DOHH2 (cell line): ENCODE measurements around the gene MARCHF10.

Experiments used
- H3F3A ChIP-seq: fragments of 200-600 bp; sonication (generic), shearing (Covaris generic); 2 replicates; pipeline ENCODE4 v1.6.0; 2016; ENCODE audit warnings: antibody characterized with exemption, mild to moderate bottlenecking; ENCODE audit not compliant: control insufficient read depth, insufficient read depth
- H3K27ac ChIP-seq: fragments of 200-600 bp; sonication (generic); 2 replicates; pipeline ENCODE4 v1.5.1; 2014; ENCODE audit warnings: low read depth, mild to moderate bottlenecking, low read length, moderate library complexity
- H3K27me3 ChIP-seq: fragments of 200-600 bp; sonication (generic); 2 replicates; pipeline ENCODE4 v1.6.1; 2014; ENCODE audit warnings: mild to moderate bottlenecking, low read length, mixed read lengths; ENCODE audit not compliant: control insufficient read depth
- H3K36me3 ChIP-seq: fragments of 200-600 bp; sonication (generic); 2 replicates; pipeline ENCODE4 v1.6.1; 2014; ENCODE audit warnings: mild to moderate bottlenecking, low read length, moderate library complexity, mixed read lengths; ENCODE audit not compliant: control insufficient read depth
- H3K4me1 ChIP-seq: fragments of 200-600 bp; sonication (generic); 2 replicates; pipeline ENCODE4 v1.6.1; 2014; ENCODE audit warnings: mild to moderate bottlenecking, low read length, mixed read lengths; ENCODE audit not compliant: control insufficient read depth
- H3K4me2 ChIP-seq: fragments of 200-600 bp; sonication (generic); 2 replicates; pipeline ENCODE4 v1.6.0; 2014; ENCODE audit warnings: mild to moderate bottlenecking, low read length, moderate library complexity
- H3K4me3 ChIP-seq: fragments of 200-600 bp; sonication (generic); 2 replicates; pipeline ENCODE4 v1.5.1; 2014; ENCODE audit warnings: mild to moderate bottlenecking, low read length, mixed read lengths
- H3K79me2 ChIP-seq: fragments of 200-600 bp; sonication (generic); 2 replicates; pipeline ENCODE4 v1.6.1; 2014; ENCODE audit warnings: mild to moderate bottlenecking, low read length, mixed read lengths; ENCODE audit not compliant: control insufficient read depth
- H3K9me2 ChIP-seq: fragments of 200-600 bp; sonication (generic); replicated peaks from 2 replicates; pipeline ENCODE4 v1.6.1; 2014; ENCODE audit warnings: mild to moderate bottlenecking, low read length, mixed read lengths; ENCODE audit not compliant: control insufficient read depth
- H3K9me3 ChIP-seq: fragments of 200-600 bp; sonication (generic); 2 replicates; pipeline ENCODE4 v1.6.1; 2014; ENCODE audit warnings: antibody characterized with exemption, low read length, mixed read lengths; ENCODE audit not compliant: control insufficient read depth, insufficient read depth
- H4K20me1 ChIP-seq: fragments of 200-600 bp; sonication (generic); 2 replicates; pipeline ENCODE4 v1.6.0; 2014; ENCODE audit warnings: low read depth, mild to moderate bottlenecking, antibody characterized with exemption, low read length, moderate library complexity; ENCODE audit not compliant: control insufficient read depth, insufficient read depth
- CTCF ChIP-seq: fragments of 200-600 bp; sonication (generic); IDR thresholded peaks from one replicate; pipeline ENCODE4 v1.5.1; 2014; ENCODE audit warnings: antibody characterized with exemption, mild to moderate bottlenecking, low read depth, low read length; ENCODE audit not compliant: poor library complexity, severe bottlenecking
- EZH2phosphoT487 ChIP-seq: fragments of 200-600 bp; sonication (generic); IDR thresholded peaks from 2 replicates; pipeline ENCODE4 v1.6.1; 2017; ENCODE audit warnings: borderline replicate concordance, mild to moderate bottlenecking, antibody characterized with exemption, low read length, moderate library complexity, mixed read lengths

MARCHF10 gene

GRCh38 chr17:62725791-62726249 is 82.3 kb downstream of the MARCHF10 start:
- 0 out of 2 replicates have a peak, but pooled peaks cover 7% of the 10 kb centered on the region for H3K4me1 ChIP-seq
- H3K4me2 ChIP-seq: no peak overlapping the region
- H3K27ac ChIP-seq: no peak overlapping the region

GRCh38 chr17:62724398-62725146 is 83.5 kb downstream of the MARCHF10 start:
- H3K4me1 ChIP-seq: 0 out of 2 replicates have a peak, but pooled peaks cover 7% of the 10 kb centered on the region
- H3K4me3 ChIP-seq: no peak overlapping the region
- H4K20me1 ChIP-seq: no peaks in the 10 kb centered on the region
- no peak overlapping the region for H3K27ac ChIP-seq
- H3K79me2 ChIP-seq: no peaks in the 10 kb centered on the region
- 0 out of 2 replicates have a peak overlapping the region, but pooled peaks have one; percentile 2 for H3K4me2 ChIP-seq
- H3F3A ChIP-seq: no peaks in the 10 kb centered on the region
- no peak for TF ChIP-seq EZH2phosphoT487
- no peak for TF ChIP-seq CTCF
- H3K36me3 ChIP-seq: no peaks in the 10 kb centered on the region
- peaks cover 27% of the 10 kb centered on the region for H3K27me3 ChIP-seq
- no peaks in the 10 kb centered on the region for H3K9me3 ChIP-seq
- H3K9me2 ChIP-seq: no peaks in the 10 kb centered on the region

More at GRCh38 chr17:62725791-62726249, 82.3 kb downstream of the MARCHF10 start:
- TF ChIP-seq CTCF (no peak), EZH2phosphoT487 (no peak)
- Histone ChIP-seq H3K9me3 (no peaks in the 10 kb centered on the region), H3F3A (no peaks in the 10 kb centered on the region), H4K20me1 (no peaks in the 10 kb centered on the region), H3K36me3 (no peaks in the 10 kb centered on the region), H3K79me2 (no peaks in the 10 kb centered on the region), H3K4me3 (no peak overlapping the region), H3K9me2 (no peaks in the 10 kb centered on the region), H3K27me3 (peaks cover 23% of the 10 kb centered on the region)

GRCh38 chr17:62723842-62724241 is 84.3 kb downstream of the MARCHF10 start:
- H4K20me1 ChIP-seq: no peaks in the 10 kb centered on the region
- TF ChIP-seq EZH2phosphoT487 (no peak), CTCF (no peak)
- no peaks in the 10 kb centered on the region for H3K9me3 ChIP-seq
- no peak overlapping the region for H3K4me3 ChIP-seq
- H3K79me2 ChIP-seq: no peaks in the 10 kb centered on the region
- no peak overlapping the region for H3K4me2 ChIP-seq
- H3K9me2 ChIP-seq: no peaks in the 10 kb centered on the region
- H3K27me3 ChIP-seq: peaks cover 30% of the 10 kb centered on the region
- H3K36me3 ChIP-seq: no peaks in the 10 kb centered on the region
- no peaks in the 10 kb centered on the region for H3F3A ChIP-seq
- H3K27ac ChIP-seq: no peak overlapping the region
- H3K4me1 ChIP-seq: 0 out of 2 replicates have a peak, but pooled peaks cover 7% of the 10 kb centered on the region
